HepG2 (cell line): Measurements from ENCODE around the gene SPNS1. TPM values are rescaled to one million over a fixed set of nuclear protein-coding genes. Genes with fewer than 3 reads are reported as not detected.

Source experiments
- ATAC-seq: fragments of 200-7000 bp; cut with Tn5 transposase; 3 replicates; pipeline ENCODE4 v1.9.1; 2020; ENCODE audit warnings: mild to moderate bottlenecking, moderate library complexity
- BruUV-seq: library from RNA; stranded (reverse); fragments of 400-500 nt; replicated peaks from 2 replicates; lab custom pipeline; 2021; lab: Mats Ljungman, UMichigan
- CTCF ChIA-PET: fragments of 300-600 bp; formaldehyde crosslinking; extraction: SDS; loops from one replicate; lab custom pipeline; 2021; ENCODE audit warnings: low total read pairs, inconsistent platforms, low intra/inter-chr PET ratio; lab: Yijun Ruan, JAX
- POLR2A ChIA-PET: fragments of 350-600 bp; sonication (Branson Sonifier 250); formaldehyde crosslinking; loops from one replicate; lab custom pipeline; 2020; ENCODE audit warnings: antibody characterized with exemption, inconsistent platforms; lab: Yijun Ruan, JAX
- DNase-seq: peaks from one replicate; pipeline ENCODE4 v3.0.0-alpha.2; 2015; ENCODE audit warnings: low spot score
- FAIRE-seq: peaks from 3 replicates; lab custom pipeline; 2011; peaks lifted over from hg19 to GRCh38; lab: Jason Lieb, UNC
- H2AFZ ChIP-seq: one replicate; pipeline ENCODE4 v1.6.1; 2011; ENCODE audit warnings: low read length, inconsistent platforms
- H3K27ac ChIP-seq: fragments of 300-600 bp; 3 replicates; pipeline ENCODE4 v1.8.0; 2011; ENCODE audit warnings: mixed run types, mild to moderate bottlenecking, mixed read lengths, low read length, inconsistent platforms; ENCODE audit not compliant: insufficient read depth; ENCODE audit errors: extremely low read length
- H3K27me3 ChIP-seq, 2 experiments: fragments of 200-600 bp in 1 of 2; 2 replicates in 1 of 2; 3 replicates in 1 of 2; pipeline versions ENCODE4 v1.6.0 to v1.8.0; 2011; ENCODE audit warnings: low read length in 2 of 2, mild to moderate bottlenecking in 2 of 2, moderate library complexity in 2 of 2, inconsistent platforms in 1 of 2; ENCODE audit not compliant: insufficient read depth in 2 of 2, control insufficient read depth in 1 of 2
- H3K36me3 ChIP-seq, 2 experiments: fragments of 200-600 bp in 1 of 2; replicated peaks in 1 of 2; 2 replicates in 1 of 2; 3 replicates in 1 of 2; pipeline versions ENCODE4 v1.5.1 to v1.8.0; 2011; ENCODE audit warnings: low read length in 2 of 2, inconsistent platforms in 1 of 2; ENCODE audit not compliant: insufficient read depth in 2 of 2, control insufficient read depth in 1 of 2
- H3K4me1 ChIP-seq: 2 replicates; pipeline ENCODE4 v1.5.1; 2012; ENCODE audit warnings: low read length, inconsistent platforms; ENCODE audit not compliant: insufficient read depth
- H3K4me2 ChIP-seq: 2 replicates; pipeline ENCODE4 v1.6.0; 2011; ENCODE audit warnings: low read depth, low read length, inconsistent platforms
- H3K4me3 ChIP-seq, 3 experiments: fragments of 200-600 bp in 1 of 3; sonication (generic), shearing (Covaris generic) in 1 of 3; replicated peaks in 1 of 3; 2 replicates each; pipeline ENCODE4 v1.5.1; 2011 to 2016; ENCODE audit warnings: low read length in 3 of 3, inconsistent platforms in 2 of 3, low read depth in 2 of 3, mild to moderate bottlenecking in 2 of 3, control low read depth in 1 of 3, mixed read lengths in 1 of 3; ENCODE audit not compliant: insufficient read depth in 1 of 3
- H3K79me2 ChIP-seq: one replicate; pipeline ENCODE4 v1.6.1; 2011; ENCODE audit warnings: low read length, inconsistent platforms; ENCODE audit not compliant: insufficient read depth
- H3K9ac ChIP-seq: 2 replicates; pipeline ENCODE4 v1.6.0; 2011; ENCODE audit warnings: mild to moderate bottlenecking, low read depth, low read length, inconsistent platforms; ENCODE audit not compliant: insufficient read depth
- H3K9me3 ChIP-seq: 2 replicates; pipeline ENCODE4 v1.5.1; 2012; ENCODE audit warnings: mild to moderate bottlenecking, low read length
- H4K20me1 ChIP-seq: 2 replicates; pipeline ENCODE4 v1.6.0; 2011; ENCODE audit warnings: inconsistent platforms, mild to moderate bottlenecking, low read length, moderate library complexity; ENCODE audit not compliant: insufficient read depth
- RXRB ChIP-seq: IDR thresholded peaks from 2 replicates; pipeline ENCODE4 v1.6.1; 2016; ENCODE audit warnings: borderline replicate concordance, missing genetic modification reagents, missing compliant biosample characterization
- U2AF1 ChIP-seq: fragments of 200-400 bp; formaldehyde crosslinking; optimal IDR thresholded peaks from 2 replicates; pipeline ENCODE3; 2017; ENCODE audit warnings: mild to moderate bottlenecking, low read depth, low read length
- ZNF121 ChIP-seq: sonication (generic); formaldehyde crosslinking; IDR thresholded peaks from 2 replicates; pipeline ENCODE4 v1.5.0; 2020; ENCODE audit warnings: mild to moderate bottlenecking, missing genetic modification reagents
- ZNF251 ChIP-seq: sonication (generic); formaldehyde crosslinking; IDR thresholded peaks from 2 replicates; pipeline ENCODE4 v1.9.0; 2021; ENCODE audit warnings: mild to moderate bottlenecking, missing genetic modification reagents
- ZNF672 ChIP-seq: sonication (generic); formaldehyde crosslinking; IDR thresholded peaks from 2 replicates; pipeline ENCODE4 v1.8.1; 2022; ENCODE audit warnings: missing genetic modification reagents
- WGBS: methylation state at CpG from one replicate; pipeline ENCODE4 v1.1.6; 2017; ENCODE audit warnings: low lambda C conversion rate; 5-methylcytosine and 5-hydroxymethylcytosine counted together
- in situ Hi-C: cut with HindIII; loops from 2 replicates; pipeline ENCODE4 v1.10.0; 2017; ENCODE audit warnings: low pct_unique_long_range_greater_than_20kb; ENCODE audit not compliant: extremely low pct_ligation_motif_present
- intact Hi-C: fragments of 100-400 bp; cut with micrococcal nuclease; formaldehyde crosslinking; loops from one replicate; pipeline ENCODE4 v1.10.0; 2022; ENCODE audit not compliant: unreplicated experiment
- polyA plus RNA-seq, 8 experiments: library from polyadenylated mRNA; depleted of rRNA in 3 of 8; stranded (reverse) in 7 of 8; unstranded in 1 of 8; fragments of >200 nt; fragmentation: Illumina TruSeq in 4 of 8; extraction: Trizol in 4 of 8; gene quantifications; 2 replicates each; pipeline versions ENCODE4 v1.2.1 to v1.2.3, GENCODE V29; 2011 to 2016; ENCODE audit warnings: low read depth in 4 of 8, missing spikeins in 1 of 8, mixed read lengths in 1 of 8; ENCODE audit not compliant: insufficient read depth in 1 of 8
- total RNA-seq, 5 experiments: library from RNA; depleted of rRNA; stranded (reverse); fragments of >200 nt; fragmentation: Illumina TruSeq; extraction: Trizol; gene quantifications; 2 replicates each; pipeline ENCODE4 v1.2.3, GENCODE V29; 2016; ENCODE audit warnings: low read depth in 1 of 5
- TF ChIP-seq, protein P1 (sequence below): sonication (generic); formaldehyde crosslinking; IDR thresholded peaks from 2 replicates; pipeline ENCODE4 v1.4.0; 2020; ENCODE audit warnings: mild to moderate bottlenecking, missing genetic modification reagents
- TF ChIP-seq, protein P2 (sequence below): sonication (generic); formaldehyde crosslinking; IDR thresholded peaks from 2 replicates; pipeline ENCODE4 v1.4.0; 2020; ENCODE audit warnings: missing genetic modification reagents, borderline replicate concordance
- TF ChIP-seq, protein P3 (sequence below): IDR thresholded peaks from 2 replicates; pipeline ENCODE4 v1.6.1; 2016; ENCODE audit warnings: low read depth

SPNS1 gene
- total and polyA plus RNA-seq, 2 of the 13 experiments (the other 11 are each of a cell fraction or from before 2014, with no cell fraction given): 25.6 to 38.8 TPM

DNA sequence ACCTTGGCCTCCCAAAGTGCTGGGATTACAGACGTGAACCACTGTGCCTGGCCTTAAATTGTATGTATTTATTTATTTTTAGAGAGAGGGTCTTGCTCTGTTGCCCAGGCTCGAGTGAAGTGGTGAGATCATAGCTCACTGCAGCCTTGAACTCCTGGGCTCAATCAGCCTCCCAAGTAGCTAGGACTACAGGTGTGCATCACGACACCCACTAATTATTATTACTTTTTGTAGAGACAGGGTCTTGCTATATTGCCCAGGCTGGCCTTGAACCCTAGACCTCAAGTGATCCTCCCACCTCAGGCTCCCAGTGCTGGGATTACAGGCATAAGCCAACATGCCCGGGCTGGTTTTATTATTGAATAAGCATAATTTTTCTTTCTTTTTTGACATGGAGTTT, 27.9 kb upstream of the SPNS1 start:
- no peak for DNase-seq
- in situ Hi-C loops: no loop called here
- CTCF ChIA-PET: interaction anchor here (0.8 to 2.7 kb wide), 4 partner anchors 10 to 72 kb away, joined by 3 to 32 read pairs (median 5); no protein-coding TSS in a partner anchor

DNA sequence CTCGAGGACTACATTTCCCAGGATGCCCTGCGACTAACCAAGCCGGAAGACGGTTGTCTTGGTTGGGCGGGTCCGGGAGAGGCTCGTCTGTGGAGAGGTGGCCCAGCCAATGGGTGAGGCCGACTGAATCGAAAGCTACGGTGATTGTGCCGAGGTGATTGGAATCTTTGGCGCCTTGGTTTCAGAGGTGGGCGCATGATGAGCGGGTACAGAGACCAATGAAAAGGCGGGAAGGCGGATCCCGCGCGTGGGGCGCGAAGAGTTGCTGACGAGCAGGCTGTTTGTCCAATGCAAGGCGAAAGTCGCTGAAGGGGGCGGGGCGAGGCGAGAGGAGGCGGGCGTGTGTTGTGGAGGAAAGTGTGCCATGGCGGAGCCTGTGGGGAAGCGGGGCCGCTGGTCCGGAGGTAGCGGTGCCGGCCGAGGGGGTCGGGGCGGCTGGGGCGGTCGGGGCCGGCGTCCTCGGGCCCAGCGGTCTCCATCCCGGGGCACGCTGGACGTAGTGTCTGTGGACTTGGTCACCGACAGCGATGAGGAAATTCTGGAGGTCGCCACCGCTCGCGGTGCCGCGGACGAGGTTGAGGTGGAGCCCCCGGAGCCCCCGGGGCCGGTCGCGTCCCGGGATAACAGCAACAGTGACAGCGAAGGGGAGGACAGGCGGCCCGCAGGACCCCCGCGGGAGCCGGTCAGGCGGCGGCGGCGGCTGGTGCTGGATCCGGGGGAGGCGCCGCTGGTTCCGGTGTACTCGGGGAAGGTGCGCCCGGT, 23.7 kb upstream of the SPNS1 start, which contains the start of gene NFATC2IP:
Gene NFATC2IP (plus strand): TSS at position 290 of the 762 bp plus-strand sequence. CDS start 75 bp downstream, at position 365.
- POLR2A ChIA-PET: interaction anchor here (0.6 to 2.5 kb wide), 15 partner anchors 10 to 129 kb away, joined by 3 to 14 read pairs (median 5); partner anchors contain the start of genes ATXN2L, RABEP2 and TUFM
- BruUV-seq: no TSS peak
- DNase-seq (peak; percentile 100), FAIRE-seq (peak; percentile 99), ATAC-seq (peak; percentile 97)
- intact Hi-C loops: loop anchor here (1.0 kb wide), 1 partner anchor 105 kb away; the partner anchor contains the start of gene TUFM
- H4K20me1 ChIP-seq: no peaks in the 10 kb centered on the region
- H3K9ac ChIP-seq: peak within 1 kb of the TSS; percentile 90
- H3K4me2 ChIP-seq: peak within 1 kb of the TSS; percentile 93
- peaks cover 12 to 26% of the 10 kb centered on the region in 2 experiments for H3K36me3 ChIP-seq
- no peaks in the 10 kb centered on the region for H3K9me3 ChIP-seq
- peaks cover 49% of the 10 kb centered on the region for H3K4me1 ChIP-seq
- H3K79me2 ChIP-seq: peaks cover 15% of the 10 kb centered on the region
- in situ Hi-C loops: no loop called here
- WGBS: under 1% methylated on average over 50 of the region's 79 CpGs
- CTCF ChIA-PET: no interaction called here
- H2AFZ ChIP-seq: no peak within 1 kb of the TSS
- no peaks in the 10 kb centered on the region; a peak in 1 of 5 replicates for H3K27me3 ChIP-seq
- peak within 1 kb of the TSS; percentile 93 to 99 (median 97) for H3K4me3 ChIP-seq
- peak within 1 kb of the TSS; percentile 67 for H3K27ac ChIP-seq
- TF ChIP-seq, protein P1, sequence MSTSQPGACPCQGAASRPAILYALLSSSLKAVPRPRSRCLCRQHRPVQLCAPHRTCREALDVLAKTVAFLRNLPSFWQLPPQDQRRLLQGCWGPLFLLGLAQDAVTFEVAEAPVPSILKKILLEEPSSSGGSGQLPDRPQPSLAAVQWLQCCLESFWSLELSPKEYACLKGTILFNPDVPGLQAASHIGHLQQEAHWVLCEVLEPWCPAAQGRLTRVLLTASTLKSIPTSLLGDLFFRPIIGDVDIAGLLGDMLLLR: no peak
- TF ChIP-seq U2AF1 (no peak), ZNF672 (no peak), ZNF251 (no peak)
- TF ChIP-seq, protein P2, sequence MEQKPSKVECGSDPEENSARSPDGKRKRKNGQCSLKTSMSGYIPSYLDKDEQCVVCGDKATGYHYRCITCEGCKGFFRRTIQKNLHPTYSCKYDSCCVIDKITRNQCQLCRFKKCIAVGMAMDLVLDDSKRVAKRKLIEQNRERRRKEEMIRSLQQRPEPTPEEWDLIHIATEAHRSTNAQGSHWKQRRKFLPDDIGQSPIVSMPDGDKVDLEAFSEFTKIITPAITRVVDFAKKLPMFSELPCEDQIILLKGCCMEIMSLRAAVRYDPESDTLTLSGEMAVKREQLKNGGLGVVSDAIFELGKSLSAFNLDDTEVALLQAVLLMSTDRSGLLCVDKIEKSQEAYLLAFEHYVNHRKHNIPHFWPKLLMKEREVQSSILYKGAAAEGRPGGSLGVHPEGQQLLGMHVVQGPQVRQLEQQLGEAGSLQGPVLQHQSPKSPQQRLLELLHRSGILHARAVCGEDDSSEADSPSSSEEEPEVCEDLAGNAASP (CRISPR knock-in tag): no peak; the same call in 1 of the 2 replicates
- TF ChIP-seq, protein P3, sequence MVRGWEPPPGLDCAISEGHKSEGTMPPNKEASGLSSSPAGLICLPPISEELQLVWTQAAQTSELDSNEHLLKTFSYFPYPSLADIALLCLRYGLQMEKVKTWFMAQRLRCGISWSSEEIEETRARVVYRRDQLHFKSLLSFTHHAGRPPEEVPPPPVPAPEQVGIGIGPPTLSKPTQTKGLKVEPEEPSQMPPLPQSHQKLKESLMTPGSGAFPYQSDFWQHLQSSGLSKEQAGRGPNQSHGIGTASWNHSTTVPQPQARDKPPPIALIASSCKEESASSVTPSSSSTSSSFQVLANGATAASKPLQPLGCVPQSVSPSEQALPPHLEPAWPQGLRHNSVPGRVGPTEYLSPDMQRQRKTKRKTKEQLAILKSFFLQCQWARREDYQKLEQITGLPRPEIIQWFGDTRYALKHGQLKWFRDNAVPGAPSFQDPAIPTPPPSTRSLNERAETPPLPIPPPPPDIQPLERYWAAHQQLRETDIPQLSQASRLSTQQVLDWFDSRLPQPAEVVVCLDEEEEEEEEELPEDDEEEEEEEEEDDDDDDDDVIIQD: peak; percentile 16; the same call in 1 of the 2 replicates

More for the DNA sequence above, 27.9 kb upstream of the SPNS1 start:
- Histone ChIP-seq H3K9ac (no peak overlapping the region), H3K4me1 (peaks cover 36% of the 10 kb centered on the region), H3K79me2 (peaks cover 6% of the 10 kb centered on the region), H3K4me3 (no peak overlapping the region), H3K9me3 (no peaks in the 10 kb centered on the region), H3K27ac (no peak overlapping the region), H3K27me3 (no peaks in the 10 kb centered on the region; a peak in 1 of 5 replicates), H3K4me2 (no peak overlapping the region)
- intact Hi-C loops: no loop called here
- WGBS: 57% methylated on average over 4 of the region's 4 CpGs
- no TSS peak for BruUV-seq
- POLR2A ChIA-PET: interaction anchor here (1.2 kb wide), 1 partner anchor 74 kb away, joined by 3 read pairs; no protein-coding TSS in a partner anchor
- ATAC-seq (no peak), FAIRE-seq (no peak)
- TF ChIP-seq ZNF121 (CRISPR knock-in tag): peak; percentile 96
- no peak for TF ChIP-seq RXRB
- TF ChIP-seq, all 625 proteins: peak for 1
- no peak overlapping the region for H2AFZ ChIP-seq
- H4K20me1 ChIP-seq: no peaks in the 10 kb centered on the region
- no peaks in the 10 kb centered on the region for H3K36me3 ChIP-seq
